LNCaP clone FGC (cell line): ENCODE data around the gene GPC3.

ENCODE experiments used
- DNase-seq: peaks from one replicate; pipeline ENCODE4 v3.0.0-alpha.2; 2011; ENCODE audit warnings: low read depth
- H3K4me3 ChIP-seq: 2 replicates; pipeline ENCODE4 v1.5.1; 2011; ENCODE audit warnings: mild to moderate bottlenecking, low read depth, low read length, control low read depth
- CTCF ChIP-seq: IDR thresholded peaks from 2 replicates; pipeline ENCODE4 v1.5.1; 2012; ENCODE audit warnings: mild to moderate bottlenecking; ENCODE audit not compliant: control insufficient read depth, insufficient read depth; ENCODE audit errors: extremely low read depth

Gene GPC3

GRCh38 chrX:133648594-133648993, 336.8 kb downstream of the GPC3 start:
- no peak for TF ChIP-seq CTCF

GRCh38 chrX:133646719-133647116, 338.7 kb downstream of the GPC3 start:
- DNase-seq, result no peak
- no peak overlapping the region for H3K4me3 ChIP-seq
- no peak for TF ChIP-seq CTCF

More at GRCh38 chrX:133648594-133648993, 336.8 kb downstream of the GPC3 start:
- H3K4me3 ChIP-seq, result no peak overlapping the region
- no peak for DNase-seq

GRCh38 chrX:133645977-133646718, 339.2 kb downstream of the GPC3 start:
- TF ChIP-seq CTCF, result no peak
- no peak for DNase-seq
- H3K4me3 ChIP-seq, result no peak overlapping the region

GRCh38 chrX:133645256-133645655, 340.1 kb downstream of the GPC3 start:
- TF ChIP-seq CTCF, result no peak
- DNase-seq, result no peak
- no peak overlapping the region for H3K4me3 ChIP-seq

GRCh38 chrX:133640161-133641015, 345.0 kb downstream of the GPC3 start:
- no peak overlapping the region for H3K4me3 ChIP-seq
- TF ChIP-seq CTCF, result no peak
- DNase-seq, result no peak

GRCh38 chrX:133639726-133640125, 345.7 kb downstream of the GPC3 start:
- no peak for DNase-seq
- no peak overlapping the region for H3K4me3 ChIP-seq
- no peak for TF ChIP-seq CTCF
